Measurements from ENCODE around the gene DEFB132. TPM values are rescaled to one million over a fixed set of nuclear protein-coding genes. Genes with fewer than 3 reads are reported as not detected.

Gene DEFB132
- total RNA-seq, 1 donor from 2014 or later: not detected

Other genes starting within 250 kb of the DEFB132 start
- gene DEFB125, start 170.1 kb upstream of the DEFB132 start, total RNA-seq: not detected in 2 replicates
- gene DEFB126, start 115.1 kb upstream of the DEFB132 start, total RNA-seq: not detected in 2 replicates
- not detected in 2 replicates for gene DEFB127, start 100.3 kb upstream of the DEFB132 start, total RNA-seq
- gene DEFB128, start 68.0 kb upstream of the DEFB132 start, total RNA-seq: not detected in 2 replicates
- gene DEFB129, start 30.5 kb upstream of the DEFB132 start, total RNA-seq: not detected in 2 replicates
- gene C20orf96, start 33.0 kb downstream of the DEFB132 start, total RNA-seq: 5.7 and 6.7 TPM in 2 replicates
- gene ZCCHC3, start 39.8 kb downstream of the DEFB132 start, total RNA-seq: 23.7 and 24.6 TPM in 2 replicates
- gene SOX12, start 67.8 kb downstream of the DEFB132 start, total RNA-seq: 11.0 and 11.2 TPM in 2 replicates
- 5.1 and 7.0 TPM in 2 replicates for gene NRSN2, start 89.4 kb downstream of the DEFB132 start, total RNA-seq
- gene TRIB3, start 123.0 kb downstream of the DEFB132 start, total RNA-seq: 39.3 and 41.1 TPM in 2 replicates
- 128 and 135 TPM in 2 replicates for gene RBCK1, start 150.6 kb downstream of the DEFB132 start, total RNA-seq
- gene TBC1D20, start 204.8 kb downstream of the DEFB132 start, total RNA-seq: 34.3 and 35.4 TPM in 2 replicates

Measured in activated CD4-positive, alpha-beta T cell treated with anti-CD3 and anti-CD28 coated beads, Interleukin-2, amount 10 ng/mL, durations not matched to agents 24 days and 14 days (primary cell).